HG03139 (cell line): ENCODE measurements around the gene SEMA4D.

Experiments used
- ATAC-seq: cut with Tn5 transposase; IDR thresholded peaks from one replicate; pipeline ENCODE4 v1.9.1; 2021; ENCODE audit not compliant: unreplicated experiment

Gene SEMA4D

DNA sequence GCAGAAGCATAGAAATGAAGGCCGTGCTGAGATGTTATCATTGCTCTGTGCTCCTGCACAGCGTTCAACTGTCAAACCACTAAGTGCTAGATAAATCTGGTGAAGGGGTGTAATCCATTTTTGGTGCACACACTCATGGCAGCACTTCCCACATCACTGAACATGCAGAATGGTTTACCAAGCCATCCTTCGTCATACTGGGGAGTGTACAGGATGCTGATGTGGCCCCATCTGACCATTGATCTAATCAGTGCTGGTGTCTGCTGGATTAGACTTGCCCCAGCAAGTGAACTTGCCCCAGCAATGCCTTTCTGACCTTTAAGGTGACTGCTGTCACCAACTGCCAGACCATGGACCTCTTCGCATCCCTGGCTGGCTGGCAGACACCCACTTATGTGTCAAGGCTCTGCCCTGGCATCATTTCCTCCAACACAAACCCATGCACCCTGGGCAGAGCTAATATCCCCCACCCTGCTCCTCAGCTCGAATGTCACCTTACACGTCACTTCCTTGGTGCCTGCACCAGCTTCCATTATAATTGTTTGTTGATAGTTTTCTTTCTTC is 4.2 kb upstream of the SEMA4D start:
- no peak for ATAC-seq

DNA sequence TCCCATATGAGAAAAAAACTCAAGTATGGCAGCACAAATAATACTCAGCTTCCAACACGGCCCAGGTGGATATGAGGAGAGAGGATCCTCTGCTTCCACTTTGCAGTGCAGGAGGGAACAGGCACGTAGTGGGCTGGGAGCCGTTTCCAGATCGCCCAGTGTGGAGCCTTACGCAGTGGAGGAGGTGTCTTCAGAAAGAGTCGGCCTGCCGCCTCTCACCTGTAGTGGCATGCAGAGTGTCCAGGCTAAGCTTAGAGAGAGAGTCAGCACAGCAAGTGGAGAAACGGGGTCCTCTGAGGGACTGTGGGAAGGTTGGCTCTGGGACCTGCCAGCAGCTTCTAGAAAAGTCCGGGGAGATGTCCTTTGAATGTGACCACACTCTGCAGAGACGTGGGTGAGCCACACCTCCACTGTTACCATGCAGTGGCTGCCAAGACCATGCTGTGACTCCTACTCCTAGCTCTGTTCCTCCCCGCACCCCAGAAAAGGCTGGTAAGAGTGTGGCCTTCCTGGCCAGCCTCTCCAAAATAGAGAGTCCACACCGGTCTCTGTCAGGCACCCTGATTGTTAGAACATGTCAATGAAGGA is 3.5 kb upstream of the SEMA4D start:
- no peak for ATAC-seq

DNA sequence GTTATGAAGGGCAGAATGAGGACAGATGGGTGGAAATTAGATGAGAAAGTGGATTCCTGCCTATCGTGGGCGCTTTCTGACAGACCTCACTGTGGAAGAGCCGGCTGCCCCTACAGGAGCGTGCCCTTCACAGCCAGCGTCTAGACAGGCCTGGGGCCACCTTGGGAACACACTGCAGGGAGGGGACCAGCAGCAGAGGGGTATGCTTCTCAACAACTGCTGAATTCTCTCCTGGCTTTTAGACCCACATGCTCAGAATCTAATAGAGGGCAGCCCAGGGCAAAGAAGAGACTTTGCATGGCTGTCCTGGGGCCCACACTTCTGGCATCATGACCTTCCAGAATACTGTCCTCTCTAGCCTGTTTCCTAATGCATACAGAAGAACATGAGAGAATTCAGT is 2.1 kb upstream of the SEMA4D start:
- ATAC-seq, result no peak

DNA sequence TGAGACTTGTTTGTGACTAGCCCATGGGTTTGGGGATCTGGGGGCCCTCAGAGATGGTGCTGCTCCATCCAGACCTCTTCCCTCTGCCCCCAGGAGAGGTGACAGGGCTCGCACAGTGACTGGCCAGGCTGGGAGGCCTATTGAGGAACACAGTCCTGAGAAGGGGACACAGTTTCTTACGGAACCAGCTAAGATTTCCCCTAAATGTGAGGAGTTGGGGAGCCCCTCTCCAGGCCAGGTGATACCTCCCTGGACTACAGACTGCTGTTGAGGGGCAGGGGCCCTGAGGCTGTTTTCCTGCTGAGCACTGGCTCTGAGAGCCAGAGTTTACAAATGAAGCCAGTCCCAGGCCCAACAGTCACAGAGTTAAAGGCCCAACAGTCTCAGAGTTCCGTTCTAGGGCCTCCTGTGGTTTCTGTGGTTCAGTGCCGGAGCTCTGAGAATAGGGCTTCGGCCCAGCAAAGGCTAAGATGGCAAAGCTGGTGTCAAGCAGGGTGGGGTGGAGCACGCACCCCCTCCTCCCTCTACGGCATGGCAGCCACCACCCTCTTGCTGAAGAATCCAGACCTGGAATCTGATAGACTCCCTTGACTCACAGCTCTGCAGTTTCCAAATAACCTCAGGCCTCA is 1.1 kb upstream of the SEMA4D start:
- no peak for ATAC-seq

DNA sequence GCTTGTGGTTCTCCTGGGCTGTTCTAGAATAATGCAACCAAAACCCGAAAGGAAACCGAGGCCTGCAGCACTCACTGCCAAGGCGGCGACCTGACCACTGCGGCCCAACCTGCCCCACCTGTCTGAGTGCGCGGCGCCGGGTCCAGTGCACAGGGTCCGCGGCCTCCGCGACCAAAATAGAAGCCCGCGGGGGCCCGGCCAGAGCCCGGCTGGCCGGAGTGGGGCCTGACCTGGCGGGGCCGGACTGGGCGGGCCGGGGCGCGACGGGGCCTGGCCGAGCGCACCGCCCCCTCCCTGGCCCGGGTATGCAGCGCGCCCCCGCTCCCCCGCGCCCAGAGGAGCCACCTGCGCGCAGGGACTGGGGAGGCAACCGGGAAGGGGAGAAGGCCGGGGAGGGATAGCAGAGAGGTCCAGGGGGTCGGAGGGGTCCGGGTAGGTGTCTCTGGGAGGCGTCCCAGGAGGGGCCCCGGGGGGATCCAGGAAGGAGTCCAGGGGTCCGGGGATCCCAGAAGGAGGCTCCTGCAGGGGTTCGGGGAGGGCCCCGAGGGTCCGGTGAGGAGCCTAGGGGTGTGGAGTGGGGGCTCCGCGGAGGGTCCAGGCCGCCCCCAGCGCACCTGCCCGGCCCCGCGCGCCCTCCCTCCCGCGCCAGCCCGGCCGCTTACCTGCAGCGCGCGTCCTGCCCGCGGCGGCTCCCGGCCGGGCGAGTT is 503 bp downstream of the SEMA4D start:
- peak; percentile 15 for ATAC-seq

DNA sequence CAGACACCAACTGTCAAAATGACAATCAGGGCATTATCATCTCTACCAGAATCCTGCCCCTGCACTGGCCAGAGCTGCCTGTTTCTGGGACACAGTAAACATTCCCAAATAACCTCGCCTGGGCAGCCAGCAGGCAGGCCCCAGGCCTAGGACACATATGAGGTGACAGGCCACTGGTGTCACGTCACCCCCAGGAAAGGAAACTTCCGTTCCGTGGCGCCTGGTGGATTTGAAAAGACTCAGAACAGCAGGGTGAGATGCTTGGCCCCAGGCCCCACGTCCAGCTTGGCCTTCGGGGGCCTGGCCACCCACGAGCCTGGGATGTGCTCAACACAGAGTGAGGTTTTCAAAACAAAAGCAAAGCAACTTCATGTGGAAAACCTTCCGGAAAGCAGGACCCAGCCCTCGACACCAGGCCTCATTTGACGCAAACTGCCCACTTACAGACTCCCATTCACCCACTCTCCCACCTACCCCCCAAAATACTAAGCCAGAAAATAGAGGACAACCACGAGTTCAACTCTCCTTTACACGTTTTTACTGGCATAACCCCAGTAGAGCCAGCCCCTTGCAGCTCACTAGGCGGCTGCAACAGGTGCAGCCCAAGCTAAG is 1.2 kb downstream of the SEMA4D start:
- ATAC-seq, result no peak

DNA sequence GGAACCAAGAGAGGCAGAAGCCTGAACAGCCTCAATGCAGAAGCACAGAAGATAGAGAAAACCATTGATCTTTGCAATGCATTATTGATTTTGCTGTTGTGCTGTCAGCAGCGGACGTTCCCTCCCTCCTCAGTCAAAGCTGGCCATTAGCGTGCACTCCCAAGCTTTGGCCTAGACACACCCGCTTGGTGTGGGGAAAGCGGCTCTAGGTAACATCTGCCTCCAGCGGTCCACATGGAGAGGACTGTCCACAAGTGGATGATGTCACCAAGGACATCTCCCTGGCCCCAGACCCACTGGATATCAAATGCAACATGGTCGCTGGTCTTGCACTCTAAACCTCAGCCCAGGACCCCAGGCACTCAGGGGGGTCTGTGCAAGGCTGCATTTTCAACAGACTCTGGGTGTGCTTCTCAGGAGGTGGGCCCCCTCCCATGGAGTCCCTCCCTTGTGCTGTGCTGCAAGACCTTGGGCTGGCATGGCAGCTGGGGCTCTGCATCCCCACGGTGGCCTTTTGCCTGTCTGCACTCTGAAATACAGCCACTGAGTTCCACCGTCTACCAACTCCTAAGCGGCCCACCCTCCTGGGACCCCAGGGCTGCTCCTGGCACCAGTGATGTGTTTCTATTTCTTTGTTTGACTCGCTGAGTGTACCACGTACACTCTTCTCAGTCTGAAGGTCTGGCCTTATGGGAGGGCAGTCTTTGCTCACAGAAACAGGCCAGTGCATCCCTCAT is 1.9 kb downstream of the SEMA4D start:
- no peak for ATAC-seq

DNA sequence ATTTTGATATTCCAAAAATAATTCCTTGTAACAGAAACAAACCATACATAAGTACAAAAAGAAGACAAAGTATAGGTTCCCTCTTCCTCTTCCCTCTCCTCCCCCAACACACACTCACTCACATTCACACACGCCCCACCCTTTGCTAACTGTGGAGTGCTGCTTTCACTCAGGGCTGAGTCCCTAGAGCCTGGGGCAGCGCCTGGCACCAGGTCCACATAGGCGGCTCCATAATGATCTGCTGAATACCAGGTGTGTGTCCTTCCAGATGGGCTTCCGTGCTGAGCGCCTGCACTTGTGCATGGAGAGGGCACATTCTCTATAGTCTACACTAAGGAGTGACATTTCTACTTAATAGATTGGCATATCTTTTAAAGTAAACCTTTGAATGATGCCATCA is 3.7 kb downstream of the SEMA4D start:
- no peak for ATAC-seq

DNA sequence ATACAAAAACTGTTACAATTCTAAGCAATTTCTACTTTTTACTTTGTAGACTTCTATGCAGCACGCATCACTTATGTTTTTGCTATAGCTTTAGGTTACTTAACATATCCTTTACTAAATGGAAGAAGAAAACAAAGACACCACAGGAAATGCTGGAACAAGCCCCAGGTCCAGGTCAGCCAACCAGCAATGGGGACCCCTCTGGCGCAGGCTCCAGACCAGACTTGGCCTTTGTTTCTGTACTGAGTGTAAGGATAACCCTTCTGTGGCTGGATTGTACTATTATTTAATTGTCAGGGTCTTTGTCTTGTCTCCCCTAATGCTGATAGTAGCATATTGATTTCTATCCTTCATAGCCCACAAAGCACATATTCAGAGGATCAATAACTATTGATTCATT is 4.2 kb downstream of the SEMA4D start:
- no peak for ATAC-seq

DNA sequence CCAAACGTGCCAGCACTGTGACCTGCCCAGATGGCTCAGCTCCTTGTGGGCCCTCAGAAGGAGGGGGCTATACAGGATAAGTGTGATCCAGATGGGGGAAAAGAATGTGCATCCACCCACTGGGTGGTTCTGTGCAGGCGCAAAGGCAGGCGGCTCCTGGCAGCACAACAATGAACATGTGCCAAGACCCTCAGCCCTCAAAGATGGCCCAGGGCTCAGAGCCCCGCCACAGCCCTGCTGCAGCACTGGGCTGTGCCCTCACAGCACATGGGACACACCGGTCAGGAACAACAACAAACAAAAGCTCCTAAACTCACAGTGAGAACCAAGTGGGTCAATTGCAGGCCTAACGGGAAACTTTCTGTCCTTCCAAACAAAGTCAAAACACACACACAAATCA is 4.7 kb downstream of the SEMA4D start:
- no peak for ATAC-seq

DNA sequence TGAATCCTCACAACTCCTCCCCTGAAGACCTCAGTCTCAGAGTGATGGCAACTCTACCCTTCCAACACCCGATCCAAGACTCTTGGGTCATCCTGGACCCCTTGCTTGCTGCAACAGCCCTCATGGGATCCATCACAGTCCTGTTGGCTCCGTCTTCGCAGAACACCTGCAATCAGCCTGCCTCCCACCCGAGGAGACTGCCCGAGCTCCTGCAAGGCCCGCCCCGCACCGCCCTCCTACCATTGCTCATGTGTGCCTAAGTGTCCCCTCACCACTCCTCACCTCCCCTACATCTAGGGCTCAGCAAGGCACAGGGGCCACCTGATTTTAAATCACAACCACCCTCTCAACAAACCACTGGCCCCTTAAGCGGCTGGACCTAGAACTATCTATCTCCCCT is 5.3 kb downstream of the SEMA4D start:
- ATAC-seq, result no peak

DNA sequence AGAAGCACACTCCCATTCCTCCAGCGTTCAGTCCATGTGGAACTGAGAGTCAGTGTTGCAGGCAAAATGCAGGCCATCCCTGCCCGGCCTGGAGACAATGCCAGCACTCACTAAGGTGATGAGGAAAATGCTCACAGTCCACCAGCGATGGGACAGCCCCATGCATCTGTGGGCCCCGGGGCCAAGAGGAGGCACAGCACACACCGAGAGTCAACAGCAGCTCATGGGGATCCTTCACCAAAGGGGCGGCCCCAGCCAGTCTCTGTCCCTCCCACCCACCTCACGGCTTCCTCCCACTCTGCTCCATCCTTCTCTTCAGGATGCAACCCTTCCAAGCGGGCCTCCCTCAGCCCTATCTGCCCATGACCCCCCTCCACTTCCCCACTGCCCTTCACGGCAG is 6.2 kb downstream of the SEMA4D start:
- ATAC-seq, result no peak

DNA sequence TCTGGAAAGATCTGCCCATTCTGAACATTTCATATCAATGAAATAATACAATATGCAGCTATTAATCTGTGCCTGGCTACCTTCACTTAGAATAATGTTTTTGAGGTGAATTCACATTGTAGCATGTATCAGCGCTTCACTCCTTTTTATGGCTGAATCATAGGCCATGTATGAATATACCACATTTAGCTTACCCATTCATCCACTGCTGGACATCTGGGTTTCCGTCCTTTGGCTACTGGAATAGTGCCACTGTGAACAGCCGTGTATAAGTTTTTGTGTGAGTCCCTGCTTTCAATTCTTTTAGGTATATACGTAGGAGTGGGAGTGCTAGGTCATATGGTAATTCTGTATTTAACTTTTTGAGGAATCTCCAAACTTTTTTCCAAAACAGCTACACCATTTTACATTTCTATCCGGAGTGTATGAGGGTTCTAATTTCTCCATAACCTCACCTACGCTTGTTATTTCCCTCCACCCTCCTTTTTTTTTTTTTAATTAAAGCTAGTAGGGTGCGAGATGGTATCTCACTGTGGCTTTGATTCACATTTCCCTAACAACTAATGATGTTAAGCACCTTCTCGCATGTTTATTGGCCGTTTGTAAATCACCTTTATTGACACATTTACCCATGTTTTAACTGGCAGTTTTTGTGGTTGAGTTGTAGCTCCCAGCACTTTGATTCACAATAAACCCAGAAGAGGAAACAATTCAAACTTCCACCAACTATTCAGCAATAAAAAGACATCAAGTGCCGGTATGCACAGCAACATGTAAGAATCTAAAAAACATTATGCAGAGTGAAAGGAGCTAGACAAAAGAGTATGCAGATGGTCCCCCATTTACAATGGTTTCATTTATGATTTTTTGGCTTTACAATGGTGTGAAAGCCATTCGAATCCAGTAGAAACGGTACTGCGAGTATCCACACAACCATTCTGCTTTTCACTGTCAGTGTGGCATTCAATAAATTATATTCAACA is 8.1 kb downstream of the SEMA4D start:
- no peak for ATAC-seq

DNA sequence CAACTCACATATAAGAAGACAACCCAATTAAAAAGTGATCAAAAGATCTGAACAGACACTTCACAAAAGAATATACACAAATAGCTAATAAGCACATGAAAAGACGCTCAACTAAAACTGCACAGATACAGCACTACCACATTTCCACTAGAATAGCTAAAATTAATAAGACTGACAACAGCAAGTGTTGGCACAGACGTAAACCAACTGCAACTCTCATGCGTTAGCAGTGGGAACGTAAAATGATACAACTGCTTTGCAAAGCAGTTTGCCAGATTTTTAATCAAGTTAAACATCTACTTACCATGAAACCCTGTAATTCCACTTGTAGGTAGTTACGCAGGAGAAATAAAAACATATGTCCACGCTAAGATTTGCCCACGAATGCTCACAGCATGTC is 9.0 kb downstream of the SEMA4D start:
- no peak for ATAC-seq

DNA sequence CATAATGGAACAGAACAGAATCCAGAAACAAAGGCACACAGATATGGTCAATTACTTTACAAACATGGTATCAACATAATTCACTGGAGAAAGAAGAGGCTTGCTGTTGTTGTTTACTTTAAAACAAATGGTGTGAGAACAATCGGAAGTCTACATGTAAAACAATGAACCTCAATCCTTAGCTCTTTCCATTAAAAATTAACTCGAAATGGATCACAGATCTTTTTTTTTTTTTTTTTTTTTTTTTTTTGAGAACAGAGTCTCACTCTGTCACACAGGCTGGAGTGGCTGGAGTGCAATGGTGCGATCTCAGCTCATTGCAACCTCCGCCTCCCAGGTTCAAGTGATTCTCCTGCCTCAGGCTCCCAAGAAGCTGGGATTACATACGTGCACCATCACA is 9.8 kb downstream of the SEMA4D start:
- no peak for ATAC-seq

DNA sequence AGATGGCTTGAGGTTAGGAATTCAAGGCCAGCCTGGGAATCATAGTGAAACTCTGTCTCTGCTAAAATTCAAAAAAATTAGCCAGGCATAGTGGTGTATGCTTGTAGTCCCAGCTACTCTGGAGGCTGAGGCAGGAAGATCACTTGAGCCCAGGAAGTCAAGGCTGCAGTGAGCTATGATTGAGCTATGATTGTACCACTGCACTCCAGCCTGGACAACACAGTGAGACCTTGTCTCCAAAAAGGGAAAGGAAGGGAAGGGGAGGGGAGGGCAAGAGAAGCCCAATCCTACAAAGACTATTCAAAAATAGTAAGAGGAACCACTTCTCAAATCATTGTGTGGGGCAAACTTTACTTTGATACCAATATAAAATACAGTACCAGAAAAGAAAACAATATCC is 11.2 kb downstream of the SEMA4D start:
- no peak for ATAC-seq

DNA sequence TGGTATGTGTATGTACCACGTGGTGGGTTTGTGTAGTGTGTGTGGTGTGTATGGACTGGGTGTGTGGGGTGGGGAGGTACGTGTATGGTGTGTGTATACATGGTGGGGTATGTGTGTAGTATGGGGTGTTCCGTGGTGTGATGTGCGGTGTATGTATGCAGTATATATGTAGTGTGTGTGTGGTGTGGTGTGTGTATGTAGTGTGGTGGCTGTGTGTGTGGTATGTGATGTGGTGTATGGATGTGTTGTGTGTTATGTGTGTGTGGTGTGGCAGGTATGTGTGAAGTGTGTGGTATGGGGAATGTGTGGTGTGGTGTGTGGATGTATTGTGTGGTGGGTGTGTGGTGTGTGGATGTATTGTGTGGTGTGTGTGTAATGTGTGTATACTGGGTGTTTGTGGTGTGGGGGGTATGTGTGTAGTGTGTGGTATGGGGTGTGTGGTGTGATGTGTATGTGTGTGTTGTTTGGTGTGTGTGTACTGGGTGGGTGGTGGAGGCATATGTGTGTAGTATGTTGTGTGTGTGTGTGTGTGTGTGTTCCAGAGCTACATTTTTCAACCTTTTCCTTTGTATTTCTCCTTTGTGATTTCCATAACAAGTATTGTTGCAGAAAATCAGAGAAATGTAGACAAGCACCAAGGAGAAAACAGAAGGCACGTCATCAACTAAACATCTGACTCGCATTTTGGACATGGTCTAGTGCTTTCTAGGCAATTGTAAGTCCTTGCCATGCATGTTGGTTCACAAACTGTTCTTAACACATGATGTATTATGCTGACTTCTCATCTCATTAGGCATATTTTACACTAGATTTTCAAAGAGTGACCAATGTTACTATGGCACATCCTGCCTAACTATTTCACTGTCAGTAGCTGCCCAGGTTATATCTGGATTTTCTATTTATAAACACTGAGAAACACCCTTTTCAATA is 13.2 kb downstream of the SEMA4D start:
- peak; percentile 35 for ATAC-seq

DNA sequence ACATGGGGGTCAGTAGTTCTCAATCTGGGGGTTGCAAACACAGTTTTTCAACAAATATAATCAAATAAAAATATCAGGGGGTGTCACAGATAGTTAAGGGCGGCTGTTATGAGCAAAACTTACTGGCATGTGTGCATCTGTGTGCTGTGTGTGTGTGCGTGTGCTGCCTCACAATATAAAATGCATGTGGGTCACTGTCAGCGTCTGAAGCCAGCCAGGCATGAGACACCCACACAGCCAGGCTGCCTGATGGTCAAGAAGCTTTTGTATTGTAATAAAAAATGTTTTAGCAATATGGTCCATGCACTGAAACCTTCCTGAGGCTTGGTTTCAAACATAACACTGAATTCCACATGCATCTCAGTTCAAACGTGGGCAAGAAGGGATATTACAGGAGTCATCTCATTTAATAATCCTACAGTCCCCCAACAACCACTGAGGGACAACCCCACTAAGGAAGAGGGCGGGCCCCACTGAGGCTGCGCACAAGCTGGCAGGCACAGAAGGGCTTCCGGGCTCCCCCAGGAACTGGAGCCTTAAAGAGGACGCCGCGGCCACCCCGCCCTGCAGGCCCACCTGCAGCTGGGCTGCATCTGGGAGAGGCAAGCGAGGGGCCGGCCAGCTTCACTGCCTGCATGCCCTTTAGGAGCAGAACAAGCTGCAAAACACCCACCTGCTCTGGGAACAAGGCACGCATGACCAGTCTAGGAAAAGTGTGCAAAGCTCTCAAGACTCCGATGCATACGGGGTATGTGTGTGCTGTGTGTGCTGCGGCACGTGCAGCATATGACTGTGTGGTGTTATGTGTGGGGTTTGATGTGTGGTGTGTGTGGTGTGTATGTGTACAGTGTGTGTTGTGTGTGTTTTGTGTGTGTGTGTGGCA is 14.1 kb downstream of the SEMA4D start:
- ATAC-seq, result peak; percentile 76
